ENCODE measurements around the gene CUL1.

Gene CUL1

GRCh38 chr7:148684289-148684830 lies 14.3 kb upstream of the CUL1 start:
- Histone ChIP-seq H3K27ac (ENCODE audit: low read depth, low read length) (no peak overlapping the region), H3K4me2 (ENCODE audit: low read length) (no peak overlapping the region), H4K20me1 (ENCODE audit: control insufficient read depth, insufficient read depth, low read depth, low read length) (0 out of 2 replicates have a peak, but pooled peaks cover 3% of the 10 kb centered on the region), H3K4me3 (ENCODE audit: low read length) (no peak overlapping the region), H3K9me2 (replicated peaks; ENCODE audit: control insufficient read depth, low read length) (no peaks in the 10 kb centered on the region), H3K4me1 (ENCODE audit: control insufficient read depth, low read length) (no peaks in the 10 kb centered on the region), H3K79me2 (ENCODE audit: control insufficient read depth, low read length) (no peaks in the 10 kb centered on the region), H3F3A (ENCODE audit: control insufficient read depth, insufficient read depth) (no peaks in the 10 kb centered on the region), H3K9me3 (ENCODE audit: control insufficient read depth, insufficient read depth, low read length) (peaks cover 4% of the 10 kb centered on the region), H3K36me3 (ENCODE audit: control insufficient read depth, low read length) (no peaks in the 10 kb centered on the region), H3K27me3 (ENCODE audit: control insufficient read depth, low read length) (peaks cover 15% of the 10 kb centered on the region)
- no peak for TF ChIP-seq CTCF (IDR thresholded peaks at IDR 0.05; ENCODE audit: low read depth, low read length, poor library complexity, severe bottlenecking)
- no peak for TF ChIP-seq EZH2phosphoT487 (IDR thresholded peaks at IDR 0.05; ENCODE audit: borderline replicate concordance, low read length)

- Histone ChIP-seq H3K27me3 (ENCODE audit: control insufficient read depth, low read length) (peaks cover 19% of the 10 kb centered on the region), H3K27ac (ENCODE audit: low read depth, low read length) (no peak overlapping the region), H3K4me1 (ENCODE audit: control insufficient read depth, low read length) (no peaks in the 10 kb centered on the region), H3F3A (ENCODE audit: control insufficient read depth, insufficient read depth) (no peaks in the 10 kb centered on the region), H3K4me2 (ENCODE audit: low read length) (no peak overlapping the region), H3K9me2 (replicated peaks; ENCODE audit: control insufficient read depth, low read length) (no peaks in the 10 kb centered on the region), H4K20me1 (ENCODE audit: control insufficient read depth, insufficient read depth, low read depth, low read length) (0 out of 2 replicates have a peak, but pooled peaks cover 3% of the 10 kb centered on the region), H3K9me3 (ENCODE audit: control insufficient read depth, insufficient read depth, low read length) (peaks cover 4% of the 10 kb centered on the region), H3K4me3 (ENCODE audit: low read length) (no peak overlapping the region), H3K79me2 (ENCODE audit: control insufficient read depth, low read length) (no peaks in the 10 kb centered on the region), H3K36me3 (ENCODE audit: control insufficient read depth, low read length) (no peaks in the 10 kb centered on the region)
- TF ChIP-seq CTCF (IDR thresholded peaks at IDR 0.05; ENCODE audit: low read depth, low read length, poor library complexity, severe bottlenecking) (no peak), EZH2phosphoT487 (IDR thresholded peaks at IDR 0.05; ENCODE audit: borderline replicate concordance, low read length) (no peak)
These were observed 12.3 kb upstream of the CUL1 start for GRCh38 chr7:148686312-148686937.

- H3F3A ChIP-seq (ENCODE audit: control insufficient read depth, insufficient read depth), result no peaks in the 10 kb centered on the region
- H3K4me1 ChIP-seq (ENCODE audit: control insufficient read depth, low read length), result no peaks in the 10 kb centered on the region
- no peak for TF ChIP-seq EZH2phosphoT487 (IDR thresholded peaks at IDR 0.05; ENCODE audit: borderline replicate concordance, low read length)
- TF ChIP-seq CTCF (IDR thresholded peaks at IDR 0.05; ENCODE audit: low read depth, low read length, poor library complexity, severe bottlenecking), result no peak
- no peaks in the 10 kb centered on the region for H3K9me2 ChIP-seq (replicated peaks; ENCODE audit: control insufficient read depth, low read length)
- no peaks in the 10 kb centered on the region for H3K79me2 ChIP-seq (ENCODE audit: control insufficient read depth, low read length)
- H3K27ac ChIP-seq (ENCODE audit: low read depth, low read length), result no peak overlapping the region
- H3K4me3 ChIP-seq (ENCODE audit: low read length), result no peak overlapping the region
- H3K4me2 ChIP-seq (ENCODE audit: low read length), result no peak overlapping the region
- H3K36me3 ChIP-seq (ENCODE audit: control insufficient read depth, low read length), result no peaks in the 10 kb centered on the region
- peaks cover 19% of the 10 kb centered on the region for H3K27me3 ChIP-seq (ENCODE audit: control insufficient read depth, low read length)
- 0 out of 2 replicates have a peak, but pooled peaks cover 3% of the 10 kb centered on the region for H4K20me1 ChIP-seq (ENCODE audit: control insufficient read depth, insufficient read depth, low read depth, low read length)
- no peaks in the 10 kb centered on the region for H3K9me3 ChIP-seq (ENCODE audit: control insufficient read depth, insufficient read depth, low read length)
These were observed 11.1 kb upstream of the CUL1 start for GRCh38 chr7:148687555-148687954.
